SHP77 treated with DMSO at 0.1 percent for 48 hours (cell line): ENCODE results near the gene NCMAP.
"Not testable (repeated sequence)": the region's sequence is repeated elsewhere in the genome, so short reads cannot be mapped to it uniquely, and the experiment has no call there.

Source experiments
- DNase-seq: peaks from one replicate; lab custom pipeline; 2025; lab: John Stamatoyannopoulos, UW

The NCMAP gene

GRCh38 chr1:24541711-24542346 lies 14.1 kb upstream of the NCMAP start:
- DNase-seq: peak; percentile 6

- DNase-seq: no peak
Measured at GRCh38 chr1:24544239-24544638, 11.6 kb upstream of the NCMAP start.

GRCh38 chr1:24545662-24546061 lies 10.2 kb upstream of the NCMAP start:
- DNase-seq: no peak

- no peak for DNase-seq
Measured at GRCh38 chr1:24547195-24547594, 8.7 kb upstream of the NCMAP start.

- no peak for DNase-seq
Measured at GRCh38 chr1:24548070-24548469, 7.8 kb upstream of the NCMAP start.

- not testable (repeated sequence) for DNase-seq
Measured at GRCh38 chr1:24549210-24549609, 6.7 kb upstream of the NCMAP start.

GRCh38 chr1:24551290-24551959 lies 4.5 kb upstream of the NCMAP start:
- no peak for DNase-seq

- DNase-seq: no peak
Measured at GRCh38 chr1:24551960-24552571, 3.8 kb upstream of the NCMAP start.

GRCh38 chr1:24553931-24554330 lies 2.0 kb upstream of the NCMAP start:
- DNase-seq: no peak

- DNase-seq: no peak
Measured at GRCh38 chr1:24554714-24555113, 1.2 kb upstream of the NCMAP start.

- no peak for DNase-seq
Measured at GRCh38 chr1:24556414-24556795, 518 bp downstream of the NCMAP start.

- no peak for DNase-seq
Measured at GRCh38 chr1:24557220-24557619, 1.3 kb downstream of the NCMAP start.

- no peak for DNase-seq
Measured at GRCh38 chr1:24557711-24558131, 1.8 kb downstream of the NCMAP start.

GRCh38 chr1:24558455-24558854 lies 2.6 kb downstream of the NCMAP start:
- DNase-seq: no peak

- peak; percentile 68 for DNase-seq
Measured at GRCh38 chr1:24558902-24559791, 3.3 kb downstream of the NCMAP start.

- no peak for DNase-seq
Measured at GRCh38 chr1:24560361-24560760, 4.5 kb downstream of the NCMAP start.

GRCh38 chr1:24562625-24563024 lies 6.7 kb downstream of the NCMAP start:
- no peak for DNase-seq

- DNase-seq: no peak
Measured at GRCh38 chr1:24564695-24565094, 8.8 kb downstream of the NCMAP start.

- no peak for DNase-seq
Measured at GRCh38 chr1:24566236-24566867, 10.5 kb downstream of the NCMAP start.

- no peak for DNase-seq
Measured at GRCh38 chr1:24567792-24568388, 12.0 kb downstream of the NCMAP start.

GRCh38 chr1:24568475-24568874 lies 12.6 kb downstream of the NCMAP start:
- no peak for DNase-seq
